CD4-positive, alpha-beta T cell treated with Interleukin-12 subunit alpha and Interleukin-12 subunit beta, for 1 hour (primary cell): ENCODE data around the gene NOP16.

Experiments
- DNase-seq: peaks from one replicate; pipeline ENCODE4 v3.0.0-alpha.2; 2020

Gene NOP16

GRCh38 chr5:176355400-176356178 lies 32.8 kb downstream of the NOP16 start:
- no peak for DNase-seq

GRCh38 chr5:176353533-176353932 lies 34.9 kb downstream of the NOP16 start:
- DNase-seq: no peak

- DNase-seq: no peak
Measured at GRCh38 chr5:176352116-176352878, 36.1 kb downstream of the NOP16 start.

- DNase-seq: no peak
Measured at GRCh38 chr5:176350416-176350815, 38.0 kb downstream of the NOP16 start.

- DNase-seq: no peak
Measured at GRCh38 chr5:176342766-176343458, 45.5 kb downstream of the NOP16 start.

GRCh38 chr5:176342158-176342483 lies 46.3 kb downstream of the NOP16 start:
- no peak for DNase-seq

- no peak for DNase-seq
Measured at GRCh38 chr5:176341325-176342157, 46.9 kb downstream of the NOP16 start.

- no peak for DNase-seq
Measured at GRCh38 chr5:176339304-176339703, 49.1 kb downstream of the NOP16 start.

- no peak for DNase-seq
Measured at GRCh38 chr5:176337913-176338312, 50.5 kb downstream of the NOP16 start.

GRCh38 chr5:176334031-176334770 lies 54.2 kb downstream of the NOP16 start:
- no peak for DNase-seq
